ENCODE results near the gene INPP5A.

The INPP5A gene

GRCh38 chr10:132630666-132631337 lies 93.2 kb downstream of the INPP5A start:
- DNase-seq (ENCODE audit: extremely low spot score) = no peak
- ChIA-PET POLR2A (no interaction called here), CTCF (no interaction called here)
- no peak for TF ChIP-seq CTCF (IDR thresholded peaks at IDR 0.05; ENCODE audit: control extremely low read depth, extremely low read depth, low read depth, missing control alignments)

- ChIA-PET POLR2A (no interaction called here), CTCF (no interaction called here)
- no peak for DNase-seq (ENCODE audit: extremely low spot score)
- no peak for TF ChIP-seq CTCF (IDR thresholded peaks at IDR 0.05; ENCODE audit: control extremely low read depth, extremely low read depth, low read depth, missing control alignments)
These were observed 93.8 kb downstream of the INPP5A start for GRCh38 chr10:132631338-132631735.

- CTCF ChIA-PET = interaction anchor here (2.0 to 5.6 kb wide), 2 partner anchors 14 to 173 kb away, joined by 7 to 35 read pairs; no protein-coding TSS in a partner anchor
- POLR2A ChIA-PET = no interaction called here
- TF ChIP-seq CTCF (IDR thresholded peaks at IDR 0.05; ENCODE audit: control extremely low read depth, extremely low read depth, low read depth, missing control alignments) = no peak
- DNase-seq (ENCODE audit: extremely low spot score) = no peak
These were observed 94.5 kb downstream of the INPP5A start for GRCh38 chr10:132632091-132632561.

- POLR2A ChIA-PET = no interaction called here
- DNase-seq (ENCODE audit: extremely low spot score) = no peak
- CTCF ChIA-PET = interaction anchor here (1.1 to 5.6 kb wide), 6 partner anchors 8 to 178 kb away, joined by 3 to 35 read pairs (median 6); no protein-coding TSS in a partner anchor
- TF ChIP-seq CTCF (IDR thresholded peaks at IDR 0.05; ENCODE audit: control extremely low read depth, extremely low read depth, low read depth, missing control alignments) = no peak
These were observed 95.5 kb downstream of the INPP5A start for GRCh38 chr10:132632851-132633684.

GRCh38 chr10:132634241-132634946 lies 96.8 kb downstream of the INPP5A start:
- ChIA-PET POLR2A (no interaction called here), CTCF (interaction anchor here (1.1 to 5.6 kb wide), 5 partner anchors 9 to 180 kb away, joined by 3 to 35 read pairs (median 5); no protein-coding TSS in a partner anchor)
- DNase-seq (ENCODE audit: extremely low spot score) = no peak
- no peak for TF ChIP-seq CTCF (IDR thresholded peaks at IDR 0.05; ENCODE audit: control extremely low read depth, extremely low read depth, low read depth, missing control alignments)

GRCh38 chr10:132634947-132635271 lies 97.3 kb downstream of the INPP5A start:
- no peak for TF ChIP-seq CTCF (IDR thresholded peaks at IDR 0.05; ENCODE audit: control extremely low read depth, extremely low read depth, low read depth, missing control alignments)
- ChIA-PET POLR2A (no interaction called here), CTCF (interaction anchor here (1.1 to 5.6 kb wide), 2 partner anchors 176 to 180 kb away, joined by 4 to 35 read pairs; no protein-coding TSS in a partner anchor)
- DNase-seq (ENCODE audit: extremely low spot score) = no peak

Data from GM10248 (cell line).